Keratinocyte (primary cell): ENCODE results near the gene SLC35F2. TPM values are rescaled to one million over a fixed set of nuclear protein-coding genes. Genes with fewer than 3 reads are reported as not detected.

Experiments used
- DNase-seq: peaks from one replicate; pipeline ENCODE4 v3.0.0-alpha.2; 2011; ENCODE audit warnings: low read depth, missing footprints, low spot score
- FAIRE-seq: peaks from 2 replicates; lab custom pipeline; 2011; peaks lifted over from hg19 to GRCh38; lab: Jason Lieb, UNC
- H2AFZ ChIP-seq: 2 replicates; pipeline ENCODE4 v1.6.0; 2012; ENCODE audit warnings: low read length, control low read depth, inconsistent platforms; ENCODE audit not compliant: control insufficient read depth
- H3K27ac ChIP-seq: 2 replicates; pipeline ENCODE4 v1.5.1; 2011; ENCODE audit warnings: low read length; ENCODE audit not compliant: control insufficient read depth, insufficient read depth
- H3K27me3 ChIP-seq: 3 replicates; pipeline ENCODE4 v1.6.0; 2011; ENCODE audit warnings: low read length; ENCODE audit not compliant: control insufficient read depth, insufficient read depth; ENCODE audit errors: extremely low read depth
- H3K36me3 ChIP-seq, 2 experiments: 2 replicates in 1 of 2; 3 replicates in 1 of 2; pipeline ENCODE4 v1.5.1; 2011; ENCODE audit warnings: low read length in 2 of 2, mild to moderate bottlenecking in 1 of 2; ENCODE audit not compliant: control insufficient read depth in 2 of 2, insufficient read depth in 2 of 2; ENCODE audit errors: extremely low read depth in 1 of 2
- H3K4me1 ChIP-seq: 3 replicates; pipeline ENCODE4 v1.5.1; 2011; ENCODE audit warnings: low read length; ENCODE audit not compliant: control insufficient read depth, insufficient read depth; ENCODE audit errors: extremely low read depth
- H3K4me2 ChIP-seq: 3 replicates; pipeline ENCODE4 v1.6.0; 2011; ENCODE audit warnings: low read depth, low read length; ENCODE audit not compliant: control insufficient read depth, insufficient read depth; ENCODE audit errors: extremely low read depth
- H3K4me3 ChIP-seq, 3 experiments: fragments of 200-600 bp in 1 of 3; sonication (generic) in 1 of 3; 2 replicates in 2 of 3; 3 replicates in 1 of 3; pipeline ENCODE4 v1.5.1; 2011 to 2016; ENCODE audit warnings: low read length in 3 of 3, mild to moderate bottlenecking in 3 of 3, control low read depth in 2 of 3, inconsistent platforms in 1 of 3, low read depth in 1 of 3, mixed read lengths in 1 of 3, mixed run types in 1 of 3, moderate library complexity in 1 of 3; ENCODE audit not compliant: control insufficient read depth in 2 of 3, insufficient read depth in 2 of 3; ENCODE audit errors: extremely low read depth in 1 of 3
- H3K79me2 ChIP-seq: 2 replicates; pipeline ENCODE4 v1.6.0; 2012; ENCODE audit warnings: low read length; ENCODE audit not compliant: control insufficient read depth, insufficient read depth
- H3K9ac ChIP-seq: 3 replicates; pipeline ENCODE4 v1.6.0; 2011; ENCODE audit warnings: low read length; ENCODE audit not compliant: control insufficient read depth, insufficient read depth; ENCODE audit errors: extremely low read depth
- H3K9me1 ChIP-seq: 3 replicates; pipeline ENCODE4 v1.6.0; 2011; ENCODE audit warnings: low read length; ENCODE audit not compliant: control insufficient read depth, insufficient read depth; ENCODE audit errors: extremely low read depth
- H3K9me3 ChIP-seq: 2 replicates; pipeline ENCODE4 v1.5.1; 2012; ENCODE audit warnings: low read depth, low read length; ENCODE audit not compliant: control insufficient read depth
- H4K20me1 ChIP-seq: 3 replicates; pipeline ENCODE4 v1.6.0; 2011; ENCODE audit warnings: low read length; ENCODE audit not compliant: control insufficient read depth, insufficient read depth; ENCODE audit errors: extremely low read depth
- EZH2 ChIP-seq: IDR thresholded peaks from one replicate; pipeline ENCODE4 v1.6.1; 2012; ENCODE audit warnings: inconsistent platforms, mild to moderate bottlenecking, low read length, moderate library complexity
- dilution Hi-C: fragments of 300-500 bp; cut with MboI; formaldehyde crosslinking; loops from one replicate; pipeline ENCODE4 v1.7.0; 2020; ENCODE audit warnings: low sequenced_read_pairs; ENCODE audit not compliant: extremely low pct_ligation_motif_present
- polyA plus RNA-seq, 5 experiments: library from polyadenylated mRNA; depleted of rRNA in 3 of 5; stranded (reverse) in 3 of 5; stranded (forward) in 1 of 5; unstranded in 1 of 5; fragments of >200 nt; gene quantifications; 1 replicate in 1 of 5; 2 replicates in 3 of 5; 3 replicates in 1 of 5; pipeline versions ENCODE4 v1.2.1 to v1.2.3, GENCODE V29; 2011 to 2012; ENCODE audit warnings: missing spikeins in 2 of 5, low read depth in 1 of 5, low replicate concordance in 1 of 5
- TF ChIP-seq, protein P1 (sequence below), 3 experiments: IDR thresholded peaks in 1 of 3; conservative IDR thresholded peaks in 1 of 3; optimal IDR thresholded peaks in 1 of 3; 2 replicates in 2 of 3; 3 replicates in 1 of 3; pipeline versions ENCODE3 to v1.5.1; 2011; ENCODE audit warnings: low read length in 3 of 3, mild to moderate bottlenecking in 3 of 3, moderate library complexity in 2 of 3, control low read depth in 1 of 3, inconsistent platforms in 1 of 3; ENCODE audit not compliant: insufficient read depth in 2 of 3; ENCODE audit errors: extremely low read depth in 1 of 3

Gene SLC35F2
- polyA plus RNA-seq, 1 donor (not counting 4 experiments of a cell fraction or from before 2014, with no cell fraction given) = 47.2 TPM

DNA sequence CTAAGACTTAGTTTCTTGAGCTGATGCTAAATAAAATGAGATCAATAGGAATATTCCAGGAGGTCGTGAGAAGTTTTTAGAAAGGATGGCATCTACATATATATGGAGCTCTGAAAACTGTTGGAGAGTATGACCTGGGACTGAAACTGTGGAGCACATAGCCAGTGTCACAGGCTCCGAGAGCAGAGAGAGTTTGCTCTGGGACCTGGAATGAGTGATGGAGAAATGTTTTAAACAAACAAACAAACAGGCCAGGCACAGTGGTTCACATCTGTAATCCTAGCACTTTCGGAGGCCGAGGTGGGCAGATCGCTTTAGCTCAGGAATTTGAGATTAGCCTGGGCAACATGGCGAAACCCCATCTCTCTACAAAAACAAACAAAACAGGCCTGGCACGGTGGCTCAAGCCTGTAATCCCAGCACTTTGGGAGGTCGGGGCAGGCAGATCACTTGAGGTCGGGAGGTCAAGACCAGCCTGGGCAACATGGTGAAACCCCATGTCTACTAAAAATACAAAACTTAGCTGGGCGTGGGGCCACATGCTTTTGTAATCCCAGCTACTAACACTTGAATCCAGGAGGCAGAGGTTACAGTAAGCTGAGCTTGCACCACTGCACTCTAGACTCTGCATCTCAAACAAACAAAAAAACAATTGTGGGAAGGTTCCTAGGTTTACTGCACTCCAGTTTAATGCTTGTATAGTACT lies 67.1 kb downstream of the SLC35F2 start:
- dilution Hi-C loops = no loop called here
- TF ChIP-seq, protein P1, sequence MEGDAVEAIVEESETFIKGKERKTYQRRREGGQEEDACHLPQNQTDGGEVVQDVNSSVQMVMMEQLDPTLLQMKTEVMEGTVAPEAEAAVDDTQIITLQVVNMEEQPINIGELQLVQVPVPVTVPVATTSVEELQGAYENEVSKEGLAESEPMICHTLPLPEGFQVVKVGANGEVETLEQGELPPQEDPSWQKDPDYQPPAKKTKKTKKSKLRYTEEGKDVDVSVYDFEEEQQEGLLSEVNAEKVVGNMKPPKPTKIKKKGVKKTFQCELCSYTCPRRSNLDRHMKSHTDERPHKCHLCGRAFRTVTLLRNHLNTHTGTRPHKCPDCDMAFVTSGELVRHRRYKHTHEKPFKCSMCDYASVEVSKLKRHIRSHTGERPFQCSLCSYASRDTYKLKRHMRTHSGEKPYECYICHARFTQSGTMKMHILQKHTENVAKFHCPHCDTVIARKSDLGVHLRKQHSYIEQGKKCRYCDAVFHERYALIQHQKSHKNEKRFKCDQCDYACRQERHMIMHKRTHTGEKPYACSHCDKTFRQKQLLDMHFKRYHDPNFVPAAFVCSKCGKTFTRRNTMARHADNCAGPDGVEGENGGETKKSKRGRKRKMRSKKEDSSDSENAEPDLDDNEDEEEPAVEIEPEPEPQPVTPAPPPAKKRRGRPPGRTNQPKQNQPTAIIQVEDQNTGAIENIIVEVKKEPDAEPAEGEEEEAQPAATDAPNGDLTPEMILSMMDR (optimal IDR thresholded peaks at IDR 0.05 in 1 of 3, IDR thresholded peaks at IDR 0.05 in 1 of 3, conservative IDR thresholded peaks at IDR 0.05 in 1 of 3; ENCODE audit: extremely low read depth in 1 of 3, insufficient read depth in 2 of 3, low read length in 3 of 3) = no peak
- no peak for TF ChIP-seq EZH2
- FAIRE-seq = no peak

DNA sequence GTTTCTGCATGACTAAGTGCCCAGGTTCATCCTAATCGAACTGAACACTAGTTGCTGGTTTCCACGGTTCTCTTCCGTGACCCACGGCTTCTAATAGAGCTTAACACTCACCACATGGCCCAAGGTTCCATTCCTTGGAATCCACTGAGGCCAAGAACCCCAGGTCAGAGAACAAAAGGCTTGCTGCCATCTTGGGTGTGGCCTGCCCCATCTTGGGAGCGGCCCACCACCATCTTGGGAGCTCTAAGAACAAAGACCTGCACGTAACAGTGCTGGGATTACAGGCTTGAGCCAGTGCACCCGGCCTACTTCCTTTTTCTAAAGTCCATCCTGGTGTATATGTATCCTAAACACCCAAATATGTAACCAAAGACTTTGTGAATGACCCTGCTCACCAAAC lies 68.8 kb downstream of the SLC35F2 start:
- Histone ChIP-seq H3K9me3 (no peaks in the 10 kb centered on the region), H4K20me1 (no peaks in the 10 kb centered on the region), H2AFZ (no peak overlapping the region), H3K9me1 (no peaks in the 10 kb centered on the region), H3K36me3 (peaks cover 8% of the 10 kb centered on the region in 2 experiments), H3K4me3 (no peak overlapping the region), H3K79me2 (no peaks in the 10 kb centered on the region), H3K9ac (no peak overlapping the region), H3K4me2 (no peak overlapping the region), H3K27ac (no peak overlapping the region), H3K27me3 (no peaks in the 10 kb centered on the region), H3K4me1 (no peaks in the 10 kb centered on the region)
- DNase-seq = no peak
- dilution Hi-C loops = no loop called here
- no peak for TF ChIP-seq EZH2
- FAIRE-seq = no peak

More for the DNA sequence above, 67.1 kb downstream of the SLC35F2 start:
- Histone ChIP-seq H3K79me2 (peaks cover 1% of the 10 kb centered on the region), H3K9me1 (no peaks in the 10 kb centered on the region), H3K36me3 (peaks cover 8 to 10% of the 10 kb centered on the region in 2 experiments), H3K27ac (no peak overlapping the region), H3K4me1 (no peaks in the 10 kb centered on the region), H3K4me3 (no peak overlapping the region), H3K9me3 (no peaks in the 10 kb centered on the region), H3K9ac (no peak overlapping the region), H3K27me3 (no peaks in the 10 kb centered on the region), H3K4me2 (no peak overlapping the region), H4K20me1 (no peaks in the 10 kb centered on the region), H2AFZ (no peak overlapping the region)
- DNase-seq = no peak

DNA sequence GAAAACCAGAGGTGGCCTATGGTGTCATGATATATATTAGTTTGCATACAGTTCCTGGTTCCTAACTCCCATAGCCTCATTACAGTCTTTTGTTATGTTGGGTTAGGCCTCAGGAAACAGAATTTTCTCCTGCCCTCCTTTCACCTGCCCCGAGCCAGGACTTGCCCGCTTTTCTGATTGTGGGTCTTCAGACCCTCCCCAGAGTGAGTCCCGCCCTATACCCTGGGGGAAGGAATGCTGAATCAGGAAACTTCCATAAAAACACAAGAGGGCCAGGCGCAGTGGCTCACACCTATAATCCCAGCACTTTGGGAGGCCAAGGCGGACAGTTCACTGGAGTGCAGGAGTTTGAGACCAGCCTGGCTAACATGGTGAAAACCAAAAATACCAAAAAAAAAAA lies 70.9 kb downstream of the SLC35F2 start:
- DNase-seq (no peak), FAIRE-seq (no peak)
- Histone ChIP-seq H3K9me3 (no peaks in the 10 kb centered on the region), H4K20me1 (no peaks in the 10 kb centered on the region), H3K9me1 (no peaks in the 10 kb centered on the region), H3K4me2 (no peak overlapping the region), H3K27ac (no peak overlapping the region), H3K27me3 (no peaks in the 10 kb centered on the region), H3K79me2 (no peaks in the 10 kb centered on the region), H2AFZ (no peak overlapping the region), H3K4me1 (no peaks in the 10 kb centered on the region), H3K36me3 (peaks cover 3 to 8% of the 10 kb centered on the region in 2 experiments), H3K9ac (no peak overlapping the region), H3K4me3 (no peak overlapping the region)
- TF ChIP-seq EZH2 = no peak
- TF ChIP-seq, protein P1 (optimal IDR thresholded peaks at IDR 0.05 in 1 of 3, IDR thresholded peaks at IDR 0.05 in 1 of 3, conservative IDR thresholded peaks at IDR 0.05 in 1 of 3; ENCODE audit: extremely low read depth in 1 of 3, insufficient read depth in 2 of 3, low read length in 3 of 3) = no peak
- dilution Hi-C loops = no loop called here
